OCI-LY3 (cell line): ENCODE data around the gene C17orf50.
A peak's percentile ranks its signal among the peaks of the same experiment; 100 is the strongest.

ENCODE experiments used
- H2AFZ ChIP-seq: fragments of 200-600, 300-600 bp; shearing (Covaris generic); 2 replicates; pipeline ENCODE4 v1.6.0; 2014; ENCODE audit warnings: antibody characterized with exemption, low read depth, low read length
- H3K27ac ChIP-seq: fragments of 200-600, 300-600 bp; sonication (generic); 2 replicates; pipeline ENCODE4 v1.5.1; 2014; ENCODE audit warnings: mild to moderate bottlenecking, low read length, moderate library complexity, mixed read lengths
- H3K27me3 ChIP-seq: fragments of 200-600, 300-600 bp; sonication (generic); 2 replicates; pipeline ENCODE4 v1.6.1; 2014; ENCODE audit warnings: low read depth, low read length, mixed read lengths
- H3K36me3 ChIP-seq: fragments of 200-600, 300-600 bp; sonication (generic); replicated peaks from 2 replicates; pipeline ENCODE3; 2014; ENCODE audit warnings: low read depth, low read length, mixed read lengths
- H3K4me1 ChIP-seq: fragments of 300-600, 200-600 bp; sonication (generic); 2 replicates; pipeline ENCODE4 v1.6.1; 2014; ENCODE audit warnings: low read length, mixed read lengths
- H3K4me2 ChIP-seq: fragments of 200-600, 300-600 bp; sonication (generic); 2 replicates; pipeline ENCODE4 v1.6.1; 2014; ENCODE audit warnings: low read length, mixed read lengths
- H3K4me3 ChIP-seq: fragments of 300-600, 200-600 bp; sonication (generic); 2 replicates; pipeline ENCODE4 v1.5.1; 2014; ENCODE audit warnings: antibody characterized with exemption, mild to moderate bottlenecking, low read length, moderate library complexity
- H3K79me2 ChIP-seq: fragments of 300-600, 200-600 bp; shearing (Covaris generic); 2 replicates; pipeline ENCODE4 v1.6.1; 2014; ENCODE audit warnings: mild to moderate bottlenecking, low read length, mixed read lengths
- H3K9ac ChIP-seq: fragments of 300-600, 200-600 bp; shearing (Covaris generic); 2 replicates; pipeline ENCODE4 v1.6.0; 2014; ENCODE audit warnings: mild to moderate bottlenecking, low read length, moderate library complexity
- H3K9me3 ChIP-seq: fragments of 200-600, 300-600 bp; shearing (Covaris generic); 2 replicates; pipeline ENCODE4 v1.6.1; 2014; ENCODE audit warnings: low read length, mixed read lengths; ENCODE audit not compliant: insufficient read depth
- H4K20me1 ChIP-seq: fragments of 200-600, 300-600 bp; sonication (generic); 2 replicates; pipeline ENCODE4 v1.6.1; 2016; ENCODE audit warnings: low read length, mixed read lengths; ENCODE audit not compliant: insufficient read depth
- CTCF ChIP-seq: fragments of 200-600, 300-600 bp; sonication (generic); IDR thresholded peaks from 2 replicates; pipeline ENCODE4 v1.5.1; 2014; ENCODE audit warnings: antibody characterized with exemption, low read length, low read depth
- EZH2phosphoT487 ChIP-seq: fragments of 200-600 bp; shearing (Covaris generic); IDR thresholded peaks from 2 replicates; pipeline ENCODE4 v1.6.1; 2018; ENCODE audit warnings: antibody characterized with exemption, mixed run types, low read depth

C17orf50 gene

GRCh38 chr17:35768797-35769196 lies 8.1 kb downstream of the C17orf50 start:
- no peaks in the 10 kb centered on the region for H3K79me2 ChIP-seq
- no peak overlapping the region for H3K4me2 ChIP-seq
- no peak overlapping the region for H3K27ac ChIP-seq
- no peaks in the 10 kb centered on the region for H3K9me3 ChIP-seq
- H3K27me3 ChIP-seq: peaks cover 33% of the 10 kb centered on the region
- no peaks in the 10 kb centered on the region for H3K36me3 ChIP-seq
- H3K4me1 ChIP-seq: peaks cover 7% of the 10 kb centered on the region
- no peak overlapping the region for H3K9ac ChIP-seq
- no peak overlapping the region for H3K4me3 ChIP-seq
- H2AFZ ChIP-seq: no peak overlapping the region
- H4K20me1 ChIP-seq: no peaks in the 10 kb centered on the region
- TF ChIP-seq EZH2phosphoT487 (no peak), CTCF (no peak)

GRCh38 chr17:35769895-35770486 lies 9.3 kb downstream of the C17orf50 start:
- TF ChIP-seq EZH2phosphoT487 (no peak), CTCF (peak; percentile 52)
- Histone ChIP-seq H3K4me3 (no peak overlapping the region), H2AFZ (no peak overlapping the region), H3K4me1 (peaks cover 2% of the 10 kb centered on the region), H3K36me3 (no peaks in the 10 kb centered on the region), H3K79me2 (no peaks in the 10 kb centered on the region), H3K4me2 (no peak overlapping the region), H3K27ac (no peak overlapping the region), H3K27me3 (peaks cover 33% of the 10 kb centered on the region), H4K20me1 (no peaks in the 10 kb centered on the region), H3K9me3 (no peaks in the 10 kb centered on the region), H3K9ac (no peak overlapping the region)

GRCh38 chr17:35773129-35773528 lies 12.4 kb downstream of the C17orf50 start:
- no peak overlapping the region for H3K4me2 ChIP-seq
- H3K79me2 ChIP-seq: no peaks in the 10 kb centered on the region
- H4K20me1 ChIP-seq: no peaks in the 10 kb centered on the region
- no peaks in the 10 kb centered on the region for H3K9me3 ChIP-seq
- H3K9ac ChIP-seq: no peak overlapping the region
- no peaks in the 10 kb centered on the region for H3K36me3 ChIP-seq
- H3K4me1 ChIP-seq: no peaks in the 10 kb centered on the region
- H3K4me3 ChIP-seq: no peak overlapping the region
- H3K27me3 ChIP-seq: peaks cover 38% of the 10 kb centered on the region
- no peak for TF ChIP-seq EZH2phosphoT487
- no peak for TF ChIP-seq CTCF
- H2AFZ ChIP-seq: no peak overlapping the region
- H3K27ac ChIP-seq: no peak overlapping the region

- Histone ChIP-seq H3K4me2 (no peak overlapping the region), H3K79me2 (no peaks in the 10 kb centered on the region), H3K9me3 (no peaks in the 10 kb centered on the region), H3K27me3 (peaks cover 43% of the 10 kb centered on the region), H3K4me3 (no peak overlapping the region), H2AFZ (no peak overlapping the region), H4K20me1 (no peaks in the 10 kb centered on the region), H3K9ac (no peak overlapping the region), H3K36me3 (no peaks in the 10 kb centered on the region), H3K27ac (no peak overlapping the region), H3K4me1 (no peaks in the 10 kb centered on the region)
- TF ChIP-seq CTCF: no peak
- no peak for TF ChIP-seq EZH2phosphoT487
Measured at GRCh38 chr17:35773679-35774425, 13.2 kb downstream of the C17orf50 start.
